ENCODE results near the gene SLC25A10. TPM values are rescaled to one million over a fixed set of nuclear protein-coding genes. Genes with fewer than 3 reads are reported as not detected.
A peak's percentile ranks its signal among the peaks of the same experiment; 100 is the strongest.

The SLC25A10 gene
- total and polyA plus RNA-seq, 4 donors, result 2.1 to 6.4 (median 2.9) TPM

DNA sequence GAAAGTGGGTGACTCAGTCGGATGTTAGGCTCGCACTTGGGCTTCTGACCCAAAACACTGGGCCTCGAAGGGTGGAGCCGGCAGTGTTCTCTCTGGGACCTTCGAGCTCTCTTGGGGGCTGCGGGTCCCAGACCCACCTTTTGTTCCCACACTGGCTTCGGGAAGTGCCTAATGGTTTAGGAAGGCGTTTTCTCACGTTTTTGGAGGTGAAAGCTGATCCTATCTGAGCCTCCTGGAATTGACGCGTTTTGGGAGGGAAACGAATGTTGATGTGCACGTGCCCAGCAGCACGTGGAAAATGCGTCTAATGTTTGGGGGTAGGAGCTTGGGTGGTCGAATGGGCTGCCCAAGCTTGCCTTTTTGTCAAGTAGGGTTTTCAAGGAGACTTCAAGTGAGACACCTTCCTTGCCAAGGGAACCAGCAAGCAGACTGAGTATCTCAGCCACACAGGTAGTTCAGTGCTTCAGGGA lies 27.6 kb upstream of the SLC25A10 start:
- H3K9me3 ChIP-seq (ENCODE audit: control insufficient read depth, low read length), result no peaks in the 10 kb centered on the region
- no peaks in the 10 kb centered on the region for H3K4me1 ChIP-seq (ENCODE audit: control insufficient read depth in 1 of 2, insufficient read depth in 2 of 2, low read length in 2 of 2)
- no peak for ATAC-seq (ENCODE audit: low FRiP score)
- H3K36me3 ChIP-seq (ENCODE audit: control insufficient read depth in 1 of 2, insufficient read depth in 2 of 2, low read length in 1 of 2), result no peaks in the 10 kb centered on the region
- H3K27ac ChIP-seq (ENCODE audit: low read depth in 1 of 2, low read length in 2 of 2), result no peak overlapping the region
- WGBS, 2 donors, result 4% methylated on average over 16 of the region's 16 CpGs
- DNase-seq, result peak in 1 of 2 donors; percentile 72
- intact Hi-C loops (cut with DNase I), result no loop called here
- H3K27me3 ChIP-seq (ENCODE audit: control insufficient read depth in 1 of 2, insufficient read depth in 2 of 2, low read length in 1 of 2), result no peaks in the 10 kb centered on the region
- peak overlapping the region; percentile 90 to 93 for H3K4me3 ChIP-seq (ENCODE audit: low read length in 2 of 2)

- WGBS, 2 donors, result 80% methylated on average over 12 of the region's 12 CpGs
Observed at GRCh38 chr17:81685108-81685507, 27.0 kb upstream of the SLC25A10 start.

GRCh38 chr17:81686614-81687013 lies 25.5 kb upstream of the SLC25A10 start:
- no peak overlapping the region for H3K4me3 ChIP-seq (ENCODE audit: low read length in 2 of 2)
- H3K9me3 ChIP-seq (ENCODE audit: control insufficient read depth, low read length), result no peaks in the 10 kb centered on the region
- intact Hi-C loops (cut with DNase I), result no loop called here
- 79 to 80% methylated on average over 18 to 20 of the region's 20 CpGs for WGBS, 2 donors
- no peak overlapping the region for H3K27ac ChIP-seq (ENCODE audit: low read depth in 1 of 2, low read length in 2 of 2)
- peaks cover 0 to 2% of the 10 kb centered on the region in 2 donors for H3K36me3 ChIP-seq (ENCODE audit: control insufficient read depth in 1 of 2, insufficient read depth in 2 of 2, low read length in 1 of 2)
- ATAC-seq (ENCODE audit: low FRiP score), result no peak
- DNase-seq, result no peak
- no peaks in the 10 kb centered on the region for H3K27me3 ChIP-seq (ENCODE audit: control insufficient read depth in 1 of 2, insufficient read depth in 2 of 2, low read length in 1 of 2)
- H3K4me1 ChIP-seq (ENCODE audit: control insufficient read depth in 1 of 2, insufficient read depth in 2 of 2, low read length in 2 of 2), result no peaks in the 10 kb centered on the region

More at GRCh38 chr17:81685108-81685507, 27.0 kb upstream of the SLC25A10 start:
- no peak overlapping the region for H3K27ac ChIP-seq (ENCODE audit: low read depth in 1 of 2, low read length in 2 of 2)
- H3K36me3 ChIP-seq (ENCODE audit: control insufficient read depth in 1 of 2, insufficient read depth in 2 of 2, low read length in 1 of 2), result no peaks in the 10 kb centered on the region
- intact Hi-C loops (cut with DNase I), result no loop called here
- H3K27me3 ChIP-seq (ENCODE audit: control insufficient read depth in 1 of 2, insufficient read depth in 2 of 2, low read length in 1 of 2), result no peaks in the 10 kb centered on the region
- H3K4me1 ChIP-seq (ENCODE audit: control insufficient read depth in 1 of 2, insufficient read depth in 2 of 2, low read length in 2 of 2), result no peaks in the 10 kb centered on the region
- H3K4me3 ChIP-seq (ENCODE audit: low read length in 2 of 2), result peak overlapping the region in 1 of 2 donors; percentile 93
- DNase-seq (no peak), ATAC-seq (ENCODE audit: low FRiP score) (no peak)
- H3K9me3 ChIP-seq (ENCODE audit: control insufficient read depth, low read length), result no peaks in the 10 kb centered on the region

DNA sequence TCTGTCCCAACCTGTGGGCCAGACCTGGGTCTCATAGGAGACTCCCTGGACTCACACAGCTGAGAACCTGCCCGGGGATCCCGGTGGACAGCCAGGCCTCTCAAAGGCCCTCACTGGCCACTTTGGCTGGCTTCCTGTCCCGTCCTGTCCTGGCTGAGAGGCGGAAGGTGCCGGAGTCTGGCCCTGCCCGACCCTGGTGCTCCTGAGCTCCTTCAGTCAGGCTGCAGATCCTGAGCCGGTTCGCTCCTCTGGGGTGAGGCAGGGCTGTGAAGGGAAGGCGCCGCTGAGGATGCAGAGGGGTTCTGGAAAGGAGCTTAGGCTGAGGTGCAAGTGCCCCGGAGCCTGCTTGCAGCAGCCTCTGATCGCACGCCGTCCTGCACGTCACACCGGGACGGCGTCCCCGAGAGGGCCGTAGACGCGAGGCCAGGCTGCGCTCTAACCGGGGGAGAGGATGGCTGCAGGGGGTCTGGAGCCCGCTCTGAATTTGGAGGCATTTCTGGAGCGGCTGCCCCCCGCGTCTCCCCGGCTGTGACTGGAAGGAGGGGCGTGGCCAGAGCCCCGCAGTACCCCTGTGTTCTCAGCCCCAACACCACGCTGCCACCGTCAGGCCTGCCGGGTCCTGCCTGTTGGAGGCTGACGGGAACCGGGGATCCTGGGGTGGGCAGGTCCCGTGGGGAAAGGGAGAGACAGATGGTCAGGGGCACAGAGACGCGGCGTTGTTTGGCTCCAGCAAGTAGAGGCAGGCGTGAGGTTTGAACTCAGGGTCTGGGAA lies 24.1 kb upstream of the SLC25A10 start:
- Histone ChIP-seq H3K27ac (ENCODE audit: low read depth in 1 of 2, low read length in 2 of 2) (no peak overlapping the region), H3K4me1 (ENCODE audit: control insufficient read depth in 1 of 2, insufficient read depth in 2 of 2, low read length in 2 of 2) (no peaks in the 10 kb centered on the region), H3K4me3 (ENCODE audit: low read length in 2 of 2) (no peak overlapping the region), H3K36me3 (ENCODE audit: control insufficient read depth in 1 of 2, insufficient read depth in 2 of 2, low read length in 1 of 2) (peaks cover 0 to 2% of the 10 kb centered on the region in 2 donors), H3K27me3 (ENCODE audit: control insufficient read depth in 1 of 2, insufficient read depth in 2 of 2, low read length in 1 of 2) (no peaks in the 10 kb centered on the region), H3K9me3 (ENCODE audit: control insufficient read depth, low read length) (no peaks in the 10 kb centered on the region)
- ATAC-seq (ENCODE audit: low FRiP score), result no peak
- WGBS, 2 donors, result 92 to 94% methylated on average over 39 to 41 of the region's 41 CpGs
- intact Hi-C loops (cut with DNase I), result no loop called here
- DNase-seq, result no peak

GRCh38 chr17:81688616-81689015 lies 23.5 kb upstream of the SLC25A10 start:
- H3K27me3 ChIP-seq (ENCODE audit: control insufficient read depth in 1 of 2, insufficient read depth in 2 of 2, low read length in 1 of 2), result no peaks in the 10 kb centered on the region
- H3K9me3 ChIP-seq (ENCODE audit: control insufficient read depth, low read length), result no peaks in the 10 kb centered on the region
- intact Hi-C loops (cut with DNase I), result no loop called here
- H3K36me3 ChIP-seq (ENCODE audit: control insufficient read depth in 1 of 2, insufficient read depth in 2 of 2, low read length in 1 of 2), result peaks cover 0 to 2% of the 10 kb centered on the region in 2 donors
- WGBS, 2 donors, result 87 to 93% methylated on average over 14 of the region's 14 CpGs
- no peak overlapping the region for H3K4me3 ChIP-seq (ENCODE audit: low read length in 2 of 2)
- no peaks in the 10 kb centered on the region for H3K4me1 ChIP-seq (ENCODE audit: control insufficient read depth in 1 of 2, insufficient read depth in 2 of 2, low read length in 2 of 2)
- ATAC-seq (ENCODE audit: low FRiP score) (no peak), DNase-seq (no peak)
- H3K27ac ChIP-seq (ENCODE audit: low read depth in 1 of 2, low read length in 2 of 2), result no peak overlapping the region

DNA sequence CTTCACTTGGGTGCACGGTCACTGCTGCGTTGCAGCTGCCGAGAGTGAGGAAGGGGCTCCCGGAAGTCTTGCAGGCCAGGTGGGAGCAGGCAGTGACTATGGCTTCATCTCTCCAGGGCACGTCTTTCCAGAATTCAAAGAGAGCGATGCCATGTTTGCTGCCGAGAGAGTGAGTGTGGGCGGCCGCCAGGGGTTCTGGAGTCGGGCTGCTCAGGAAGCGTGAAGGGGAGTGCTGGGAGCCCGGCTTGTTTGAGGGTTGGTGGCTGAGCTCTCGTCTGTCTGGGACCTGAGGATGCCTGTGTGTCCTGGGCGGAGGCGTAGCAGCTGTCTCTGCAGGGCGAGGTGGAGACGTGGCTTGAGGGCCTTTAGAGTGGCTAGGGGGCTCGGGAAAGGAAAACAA lies 22.0 kb upstream of the SLC25A10 start:
- no peak overlapping the region for H3K4me3 ChIP-seq (ENCODE audit: low read length in 2 of 2)
- no peaks in the 10 kb centered on the region for H3K9me3 ChIP-seq (ENCODE audit: control insufficient read depth, low read length)
- H3K27ac ChIP-seq (ENCODE audit: low read depth in 1 of 2, low read length in 2 of 2), result no peak overlapping the region
- H3K36me3 ChIP-seq (ENCODE audit: control insufficient read depth in 1 of 2, insufficient read depth in 2 of 2, low read length in 1 of 2), result peaks cover 0 to 5% of the 10 kb centered on the region in 2 donors
- ATAC-seq (ENCODE audit: low FRiP score) (no peak), DNase-seq (no peak)
- no peaks in the 10 kb centered on the region for H3K4me1 ChIP-seq (ENCODE audit: control insufficient read depth in 1 of 2, insufficient read depth in 2 of 2, low read length in 2 of 2)
- no peaks in the 10 kb centered on the region for H3K27me3 ChIP-seq (ENCODE audit: control insufficient read depth in 1 of 2, insufficient read depth in 2 of 2, low read length in 1 of 2)
- intact Hi-C loops (cut with DNase I), result no loop called here
- 85 to 91% methylated on average over 18 of the region's 18 CpGs for WGBS, 2 donors

DNA sequence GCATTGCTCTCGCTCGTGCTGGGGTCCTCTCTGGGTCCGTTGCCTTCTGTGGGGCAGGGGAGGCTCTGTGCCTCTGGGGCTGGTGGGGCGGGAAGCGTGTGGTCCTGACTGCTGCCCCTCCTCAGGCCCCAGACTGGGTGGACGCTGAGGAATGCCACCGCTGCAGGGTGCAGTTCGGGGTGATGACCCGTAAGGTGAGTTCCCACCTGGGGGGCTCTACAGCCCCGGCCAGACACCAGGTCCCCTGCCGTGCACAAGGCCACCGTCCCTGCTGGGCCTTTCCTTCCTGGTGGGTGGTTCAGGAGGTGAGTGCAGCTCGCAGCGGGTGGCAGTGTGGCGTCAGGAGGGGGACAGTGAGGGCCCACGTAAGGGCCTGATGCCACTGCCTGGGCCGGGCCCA lies 21.5 kb upstream of the SLC25A10 start:
- Histone ChIP-seq H3K9me3 (ENCODE audit: control insufficient read depth, low read length) (no peaks in the 10 kb centered on the region), H3K4me1 (ENCODE audit: control insufficient read depth in 1 of 2, insufficient read depth in 2 of 2, low read length in 2 of 2) (no peaks in the 10 kb centered on the region), H3K27me3 (ENCODE audit: control insufficient read depth in 1 of 2, insufficient read depth in 2 of 2, low read length in 1 of 2) (no peaks in the 10 kb centered on the region), H3K27ac (ENCODE audit: low read depth in 1 of 2, low read length in 2 of 2) (no peak overlapping the region), H3K4me3 (ENCODE audit: low read length in 2 of 2) (no peak overlapping the region), H3K36me3 (ENCODE audit: control insufficient read depth in 1 of 2, insufficient read depth in 2 of 2, low read length in 1 of 2) (peaks cover 5 to 7% of the 10 kb centered on the region in 2 donors)
- intact Hi-C loops (cut with DNase I), result no loop called here
- ATAC-seq (ENCODE audit: low FRiP score) (no peak), DNase-seq (no peak)
- WGBS, 2 donors, result 84 to 85% methylated on average over 17 of the region's 17 CpGs

- WGBS, 2 donors, result 87 to 91% methylated on average over 18 of the region's 18 CpGs
- H3K36me3 ChIP-seq (ENCODE audit: control insufficient read depth in 1 of 2, insufficient read depth in 2 of 2, low read length in 1 of 2), result peaks cover 5 to 7% of the 10 kb centered on the region in 2 donors
- intact Hi-C loops (cut with DNase I), result no loop called here
Observed at GRCh38 chr17:81691196-81691595, 20.9 kb upstream of the SLC25A10 start.

GRCh38 chr17:81691608-81692007 lies 20.5 kb upstream of the SLC25A10 start:
- DNase-seq (no peak), ATAC-seq (ENCODE audit: low FRiP score) (no peak)
- 96 to 97% methylated on average over 20 of the region's 20 CpGs for WGBS, 2 donors
- no peaks in the 10 kb centered on the region for H3K27me3 ChIP-seq (ENCODE audit: control insufficient read depth in 1 of 2, insufficient read depth in 2 of 2, low read length in 1 of 2)
- intact Hi-C loops (cut with DNase I), result no loop called here
- no peaks in the 10 kb centered on the region for H3K9me3 ChIP-seq (ENCODE audit: control insufficient read depth, low read length)
- no peak overlapping the region for H3K4me3 ChIP-seq (ENCODE audit: low read length in 2 of 2)
- no peaks in the 10 kb centered on the region for H3K4me1 ChIP-seq (ENCODE audit: control insufficient read depth in 1 of 2, insufficient read depth in 2 of 2, low read length in 2 of 2)
- H3K27ac ChIP-seq (ENCODE audit: low read depth in 1 of 2, low read length in 2 of 2), result no peak overlapping the region
- H3K36me3 ChIP-seq (ENCODE audit: control insufficient read depth in 1 of 2, insufficient read depth in 2 of 2, low read length in 1 of 2), result peaks cover 5 to 7% of the 10 kb centered on the region in 2 donors

More at GRCh38 chr17:81691196-81691595, 20.9 kb upstream of the SLC25A10 start:
- no peak for DNase-seq
- Histone ChIP-seq H3K27ac (ENCODE audit: low read depth in 1 of 2, low read length in 2 of 2) (no peak overlapping the region), H3K4me1 (ENCODE audit: control insufficient read depth in 1 of 2, insufficient read depth in 2 of 2, low read length in 2 of 2) (no peaks in the 10 kb centered on the region), H3K27me3 (ENCODE audit: control insufficient read depth in 1 of 2, insufficient read depth in 2 of 2, low read length in 1 of 2) (no peaks in the 10 kb centered on the region), H3K9me3 (ENCODE audit: control insufficient read depth, low read length) (no peaks in the 10 kb centered on the region), H3K4me3 (ENCODE audit: low read length in 2 of 2) (no peak overlapping the region)
- ATAC-seq (ENCODE audit: low FRiP score), result no peak
